GM19397 (cell line): ENCODE measurements around the gene BSX.

Experiments
- ATAC-seq: cut with Tn5 transposase; IDR thresholded peaks from one replicate; pipeline ENCODE4 v1.9.1; 2021; ENCODE audit warnings: mild to moderate bottlenecking, moderate library complexity; ENCODE audit not compliant: unreplicated experiment

The BSX gene

GRCh38 chr11:122963961-122964360 lies 17.7 kb downstream of the BSX start:
- ATAC-seq: no peak

GRCh38 chr11:122954455-122954854 lies 27.2 kb downstream of the BSX start:
- no peak for ATAC-seq

- ATAC-seq: no peak
Measured at GRCh38 chr11:122951211-122951610, 30.4 kb downstream of the BSX start.

- ATAC-seq: no peak
Measured at GRCh38 chr11:122938557-122938956, 43.1 kb downstream of the BSX start.

- no peak for ATAC-seq
Measured at GRCh38 chr11:122937983-122938382, 43.7 kb downstream of the BSX start.

- no peak for ATAC-seq
Measured at GRCh38 chr11:122933416-122933815, 48.2 kb downstream of the BSX start.

- no peak for ATAC-seq
Measured at GRCh38 chr11:122931510-122931909, 50.1 kb downstream of the BSX start.
